K562 (cell line): ENCODE data around the gene SH3TC1.

Source experiments
- JUN ChIP-seq, 2 experiments: sonication (generic) in 1 of 2; formaldehyde crosslinking in 1 of 2; IDR thresholded peaks; 2 replicates each; pipeline versions ENCODE4 v1.6.1 to v1.8.0; 2012 to 2022; ENCODE audit warnings: borderline replicate concordance in 2 of 2, mild to moderate bottlenecking in 2 of 2, improper control_type of control experiment in 1 of 2, low read depth in 1 of 2, low read length in 1 of 2, missing genetic modification reagents in 1 of 2
- POLR2AphosphoS5 ChIP-seq: IDR thresholded peaks from 2 replicates; pipeline ENCODE4 v1.6.1; 2011; ENCODE audit warnings: mild to moderate bottlenecking, low read depth, low read length, moderate library complexity; ENCODE audit not compliant: control insufficient read depth, insufficient read depth
- RAD51 ChIP-seq: fragments of 450-650 bp; IDR thresholded peaks from 2 replicates; pipeline ENCODE4 v1.7.1; 2016; ENCODE audit warnings: low read depth, mild to moderate bottlenecking, borderline replicate concordance
- SIN3A ChIP-seq, 2 experiments: fragments of 150-350 bp in 1 of 2; IDR thresholded peaks; 2 replicates each; pipeline ENCODE4 v1.6.1; 2011 to 2016; ENCODE audit warnings: borderline replicate concordance in 2 of 2, low read depth in 2 of 2, low read length in 2 of 2, mild to moderate bottlenecking in 2 of 2, moderate library complexity in 2 of 2; ENCODE audit not compliant: control insufficient read depth in 1 of 2
- ZNF184 ChIP-seq: sonication (generic); formaldehyde crosslinking; IDR thresholded peaks from 2 replicates; pipeline ENCODE4 v1.5.0; 2020; ENCODE audit warnings: missing genetic modification reagents
- TF ChIP-seq, protein P1 (sequence below), 3 experiments: fragments of 200-800 bp in 1 of 3; fragments of 250-450 bp in 1 of 3; fragments of 450-650 bp in 1 of 3; sonication (Bioruptor Pico) in 1 of 3; sonication (Bioruptor generic) in 1 of 3; formaldehyde crosslinking in 1 of 3; IDR thresholded peaks; 2 replicates each; pipeline versions ENCODE4 v1.6.1 to v1.8.0; 2016 to 2022; ENCODE audit warnings: mild to moderate bottlenecking in 2 of 3, missing genetic modification characterization in 2 of 3, missing compliant biosample characterization in 1 of 3, moderate library complexity in 1 of 3
- TF ChIP-seq, protein P2 (sequence below): sonication (generic); formaldehyde crosslinking; IDR thresholded peaks from 2 replicates; pipeline ENCODE4 v1.8.1; 2022; ENCODE audit warnings: missing genetic modification reagents
- TF ChIP-seq, protein P3 (sequence below): fragments of 250-450 bp; sonication (Bioruptor Pico); IDR thresholded peaks from 2 replicates; pipeline ENCODE4 v1.5.0; 2020; ENCODE audit warnings: mild to moderate bottlenecking, borderline replicate concordance
- TF ChIP-seq, protein P4 (sequence below): fragments of 250-450 bp; sonication (Bioruptor Pico); IDR thresholded peaks from 2 replicates; pipeline ENCODE4 v1.5.0; 2021

DNA sequence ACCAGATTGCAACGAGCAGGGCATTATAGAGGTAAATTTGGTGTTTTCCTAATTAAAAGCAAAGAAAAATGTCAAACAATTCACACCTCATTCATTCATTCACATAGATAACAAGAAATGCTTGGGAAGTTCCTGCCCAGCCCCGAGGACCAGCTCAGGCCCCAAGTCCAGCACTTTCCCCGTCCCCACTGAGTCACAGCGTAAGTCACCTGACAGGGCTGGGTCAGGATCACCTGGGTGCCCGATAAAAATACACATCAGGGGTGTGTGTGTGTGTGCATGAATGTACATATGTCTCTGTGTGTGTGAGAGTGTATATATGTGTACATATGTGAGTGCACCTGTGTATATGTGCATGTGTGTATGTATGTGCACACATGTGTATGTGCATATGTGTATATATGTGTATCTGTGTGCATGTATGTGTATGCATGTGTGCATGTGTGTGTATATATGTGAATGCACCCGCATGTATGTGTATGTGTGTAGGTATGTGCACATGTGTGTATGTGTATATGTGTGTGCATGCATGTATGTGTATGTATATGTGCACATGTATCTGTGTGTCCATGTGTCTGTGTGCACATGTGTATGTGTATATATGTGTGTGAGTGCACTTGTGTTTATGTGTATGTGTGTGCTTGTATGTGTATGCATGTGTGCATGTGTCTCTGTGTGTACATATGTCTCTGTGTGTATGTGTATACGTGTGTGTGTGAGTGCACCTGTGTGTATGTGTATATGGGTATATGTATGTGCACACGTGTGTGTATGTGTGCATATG lies 18.6 kb upstream of the SH3TC1 start:
- no peak for TF ChIP-seq JUN (IDR thresholded peaks at IDR 0.05; ENCODE audit: borderline replicate concordance, low read depth, low read length)
- no peak for TF ChIP-seq JUN (CRISPR knock-in tag; IDR thresholded peaks at IDR 0.05; ENCODE audit: borderline replicate concordance)
- no peak for TF ChIP-seq POLR2AphosphoS5
- no peak for TF ChIP-seq ZNF184 (CRISPR knock-in tag)
- TF ChIP-seq, protein P1, sequence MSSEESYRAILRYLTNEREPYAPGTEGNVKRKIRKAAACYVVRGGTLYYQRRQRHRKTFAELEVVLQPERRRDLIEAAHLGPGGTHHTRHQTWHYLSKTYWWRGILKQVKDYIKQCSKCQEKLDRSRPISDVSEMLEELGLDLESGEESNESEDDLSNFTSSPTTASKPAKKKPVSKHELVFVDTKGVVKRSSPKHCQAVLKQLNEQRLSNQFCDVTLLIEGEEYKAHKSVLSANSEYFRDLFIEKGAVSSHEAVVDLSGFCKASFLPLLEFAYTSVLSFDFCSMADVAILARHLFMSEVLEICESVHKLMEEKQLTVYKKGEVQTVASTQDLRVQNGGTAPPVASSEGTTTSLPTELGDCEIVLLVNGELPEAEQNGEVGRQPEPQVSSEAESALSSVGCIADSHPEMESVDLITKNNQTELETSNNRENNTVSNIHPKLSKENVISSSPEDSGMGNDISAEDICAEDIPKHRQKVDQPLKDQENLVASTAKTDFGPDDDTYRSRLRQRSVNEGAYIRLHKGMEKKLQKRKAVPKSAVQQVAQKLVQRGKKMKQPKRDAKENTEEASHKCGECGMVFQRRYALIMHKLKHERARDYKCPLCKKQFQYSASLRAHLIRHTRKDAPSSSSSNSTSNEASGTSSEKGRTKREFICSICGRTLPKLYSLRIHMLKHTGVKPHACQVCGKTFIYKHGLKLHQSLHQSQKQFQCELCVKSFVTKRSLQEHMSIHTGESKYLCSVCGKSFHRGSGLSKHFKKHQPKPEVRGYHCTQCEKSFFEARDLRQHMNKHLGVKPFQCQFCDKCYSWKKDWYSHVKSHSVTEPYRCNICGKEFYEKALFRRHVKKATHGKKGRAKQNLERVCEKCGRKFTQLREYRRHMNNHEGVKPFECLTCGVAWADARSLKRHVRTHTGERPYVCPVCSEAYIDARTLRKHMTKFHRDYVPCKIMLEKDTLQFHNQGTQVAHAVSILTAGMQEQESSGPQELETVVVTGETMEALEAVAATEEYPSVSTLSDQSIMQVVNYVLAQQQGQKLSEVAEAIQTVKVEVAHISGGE (CRISPR knock-in tag; IDR thresholded peaks at IDR 0.05), result no peak
- TF ChIP-seq RAD51, result no peak
- no peak for TF ChIP-seq SIN3A (IDR thresholded peaks at IDR 0.05; ENCODE audit: borderline replicate concordance in 2 of 2, control insufficient read depth in 1 of 2, low read depth in 2 of 2, low read length in 2 of 2)
- TF ChIP-seq, protein P2, sequence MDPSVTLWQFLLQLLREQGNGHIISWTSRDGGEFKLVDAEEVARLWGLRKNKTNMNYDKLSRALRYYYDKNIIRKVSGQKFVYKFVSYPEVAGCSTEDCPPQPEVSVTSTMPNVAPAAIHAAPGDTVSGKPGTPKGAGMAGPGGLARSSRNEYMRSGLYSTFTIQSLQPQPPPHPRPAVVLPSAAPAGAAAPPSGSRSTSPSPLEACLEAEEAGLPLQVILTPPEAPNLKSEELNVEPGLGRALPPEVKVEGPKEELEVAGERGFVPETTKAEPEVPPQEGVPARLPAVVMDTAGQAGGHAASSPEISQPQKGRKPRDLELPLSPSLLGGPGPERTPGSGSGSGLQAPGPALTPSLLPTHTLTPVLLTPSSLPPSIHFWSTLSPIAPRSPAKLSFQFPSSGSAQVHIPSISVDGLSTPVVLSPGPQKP (CRISPR knock-in tag), result no peak
- TF ChIP-seq, protein P3, sequence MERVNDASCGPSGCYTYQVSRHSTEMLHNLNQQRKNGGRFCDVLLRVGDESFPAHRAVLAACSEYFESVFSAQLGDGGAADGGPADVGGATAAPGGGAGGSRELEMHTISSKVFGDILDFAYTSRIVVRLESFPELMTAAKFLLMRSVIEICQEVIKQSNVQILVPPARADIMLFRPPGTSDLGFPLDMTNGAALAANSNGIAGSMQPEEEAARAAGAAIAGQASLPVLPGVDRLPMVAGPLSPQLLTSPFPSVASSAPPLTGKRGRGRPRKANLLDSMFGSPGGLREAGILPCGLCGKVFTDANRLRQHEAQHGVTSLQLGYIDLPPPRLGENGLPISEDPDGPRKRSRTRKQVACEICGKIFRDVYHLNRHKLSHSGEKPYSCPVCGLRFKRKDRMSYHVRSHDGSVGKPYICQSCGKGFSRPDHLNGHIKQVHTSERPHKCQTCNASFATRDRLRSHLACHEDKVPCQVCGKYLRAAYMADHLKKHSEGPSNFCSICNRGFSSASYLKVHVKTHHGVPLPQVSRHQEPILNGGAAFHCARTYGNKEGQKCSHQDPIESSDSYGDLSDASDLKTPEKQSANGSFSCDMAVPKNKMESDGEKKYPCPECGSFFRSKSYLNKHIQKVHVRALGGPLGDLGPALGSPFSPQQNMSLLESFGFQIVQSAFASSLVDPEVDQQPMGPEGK (CRISPR knock-in tag), result no peak
- TF ChIP-seq, protein P4, sequence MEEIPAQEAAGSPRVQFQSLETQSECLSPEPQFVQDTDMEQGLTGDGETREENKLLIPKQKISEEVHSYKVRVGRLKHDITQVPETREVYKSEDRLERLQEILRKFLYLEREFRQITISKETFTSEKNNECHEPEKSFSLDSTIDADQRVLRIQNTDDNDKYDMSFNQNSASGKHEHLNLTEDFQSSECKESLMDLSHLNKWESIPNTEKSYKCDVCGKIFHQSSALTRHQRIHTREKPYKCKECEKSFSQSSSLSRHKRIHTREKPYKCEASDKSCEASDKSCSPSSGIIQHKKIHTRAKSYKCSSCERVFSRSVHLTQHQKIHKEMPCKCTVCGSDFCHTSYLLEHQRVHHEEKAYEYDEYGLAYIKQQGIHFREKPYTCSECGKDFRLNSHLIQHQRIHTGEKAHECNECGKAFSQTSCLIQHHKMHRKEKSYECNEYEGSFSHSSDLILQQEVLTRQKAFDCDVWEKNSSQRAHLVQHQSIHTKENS (CRISPR knock-in tag), result no peak
